Osteoblast (primary cell): ENCODE measurements around the gene UBTD1. TPM values are rescaled to one million over a fixed set of nuclear protein-coding genes. Genes with fewer than 3 reads are reported as not detected.
"Not testable (repeated sequence)": the region's sequence is repeated elsewhere in the genome, so short reads cannot be mapped to it uniquely, and the experiment has no call there.

Source experiments
- DNase-seq: peaks from one replicate; pipeline ENCODE4 v3.0.0; 2011; ENCODE audit warnings: low spot score, mixed read lengths; ENCODE audit not compliant: insufficient read length; ENCODE audit errors: missing footprints
- H2AFZ ChIP-seq: 2 replicates; pipeline ENCODE4 v1.6.0; 2011; ENCODE audit warnings: mild to moderate bottlenecking, low read length
- H3K27ac ChIP-seq: 2 replicates; pipeline ENCODE4 v1.5.1; 2011; ENCODE audit warnings: mild to moderate bottlenecking, low read depth, low read length, moderate library complexity
- H3K27me3 ChIP-seq: 2 replicates; pipeline ENCODE4 v1.6.0; 2012; ENCODE audit warnings: mild to moderate bottlenecking, control low read depth, inconsistent platforms, low read length, moderate library complexity; ENCODE audit not compliant: insufficient read depth
- H3K36me3 ChIP-seq: 2 replicates; pipeline ENCODE4 v1.5.1; 2011; ENCODE audit warnings: mild to moderate bottlenecking, low read length, control low read depth, moderate library complexity; ENCODE audit not compliant: insufficient read depth
- H3K4me1 ChIP-seq: 2 replicates; pipeline ENCODE4 v1.5.1; 2011; ENCODE audit warnings: mild to moderate bottlenecking, low read length, control low read depth, moderate library complexity; ENCODE audit not compliant: insufficient read depth
- H3K4me2 ChIP-seq: 2 replicates; pipeline ENCODE4 v1.6.0; 2011; ENCODE audit warnings: mild to moderate bottlenecking, low read length; ENCODE audit not compliant: insufficient read depth
- H3K4me3 ChIP-seq: fragments of 200-600 bp; sonication (generic); 3 replicates; pipeline ENCODE4 v1.5.1; 2012; ENCODE audit warnings: mild to moderate bottlenecking, low read length, inconsistent platforms; ENCODE audit not compliant: insufficient read depth
- H3K79me2 ChIP-seq: 2 replicates; pipeline ENCODE4 v1.6.0; 2012; ENCODE audit warnings: mild to moderate bottlenecking, low read length, control low read depth, inconsistent platforms; ENCODE audit not compliant: insufficient read depth
- H3K9me3 ChIP-seq: 2 replicates; pipeline ENCODE4 v1.5.1; 2011; ENCODE audit warnings: low read depth, low read length, control low read depth
- H4K20me1 ChIP-seq: 2 replicates; pipeline ENCODE4 v1.6.0; 2012; ENCODE audit warnings: mild to moderate bottlenecking, low read length, control low read depth; ENCODE audit not compliant: insufficient read depth
- CTCF ChIP-seq: IDR thresholded peaks from 2 replicates; pipeline ENCODE4 v1.5.1; 2011; ENCODE audit warnings: mild to moderate bottlenecking, low read depth, low read length, moderate library complexity; ENCODE audit errors: extremely low read depth
- total RNA-seq: library from RNA; depleted of rRNA; stranded (reverse); fragments of >200 nt; gene quantifications from 2 replicates; pipeline ENCODE4 v1.2.3, GENCODE V29; 2012

Gene UBTD1
- total RNA-seq, 1 donor, result 29.0 TPM

GRCh38 chr10:97522071-97522470, 23.3 kb downstream of the UBTD1 start:
- Histone ChIP-seq H3K9me3 (no peaks in the 10 kb centered on the region), H3K4me1 (peaks cover 15% of the 10 kb centered on the region), H2AFZ (no peak overlapping the region), H4K20me1 (peaks cover 83% of the 10 kb centered on the region), H3K27ac (no peak overlapping the region), H3K36me3 (no peaks in the 10 kb centered on the region), H3K4me2 (no peak overlapping the region), H3K79me2 (peaks cover 87% of the 10 kb centered on the region), H3K27me3 (no peaks in the 10 kb centered on the region), H3K4me3 (no peak overlapping the region)
- TF ChIP-seq CTCF, result no peak
- no peak for DNase-seq

- no peak for TF ChIP-seq CTCF
- H3K4me1 ChIP-seq, result peaks cover 15% of the 10 kb centered on the region
- no peaks in the 10 kb centered on the region for H3K36me3 ChIP-seq
- H3K9me3 ChIP-seq, result no peaks in the 10 kb centered on the region
- no peak overlapping the region for H3K4me3 ChIP-seq
- H3K79me2 ChIP-seq, result peaks cover 78% of the 10 kb centered on the region
- no peaks in the 10 kb centered on the region for H3K27me3 ChIP-seq
- peaks cover 74% of the 10 kb centered on the region for H4K20me1 ChIP-seq
- H3K27ac ChIP-seq, result no peak overlapping the region
- H3K4me2 ChIP-seq, result no peak overlapping the region
- no peak overlapping the region for H2AFZ ChIP-seq
- DNase-seq, result peak; percentile 54
These were observed 24.2 kb downstream of the UBTD1 start for GRCh38 chr10:97522937-97523336.

GRCh38 chr10:97525086-97525485, 26.4 kb downstream of the UBTD1 start:
- H3K4me2 ChIP-seq, result no peak overlapping the region
- H3K27me3 ChIP-seq, result no peaks in the 10 kb centered on the region
- TF ChIP-seq CTCF, result no peak
- DNase-seq, result no peak
- no peaks in the 10 kb centered on the region for H3K4me1 ChIP-seq
- H4K20me1 ChIP-seq, result peaks cover 58% of the 10 kb centered on the region
- no peak overlapping the region for H3K27ac ChIP-seq
- H2AFZ ChIP-seq, result no peak overlapping the region
- H3K79me2 ChIP-seq, result peaks cover 62% of the 10 kb centered on the region
- no peaks in the 10 kb centered on the region for H3K9me3 ChIP-seq
- H3K4me3 ChIP-seq, result no peak overlapping the region
- H3K36me3 ChIP-seq, result no peaks in the 10 kb centered on the region

GRCh38 chr10:97525683-97526110, 27.0 kb downstream of the UBTD1 start:
- no peak overlapping the region for H3K27ac ChIP-seq
- H3K4me3 ChIP-seq, result no peak overlapping the region
- peaks cover 56% of the 10 kb centered on the region for H3K79me2 ChIP-seq
- H3K36me3 ChIP-seq, result no peaks in the 10 kb centered on the region
- H4K20me1 ChIP-seq, result peaks cover 54% of the 10 kb centered on the region
- no peaks in the 10 kb centered on the region for H3K27me3 ChIP-seq
- H3K4me2 ChIP-seq, result no peak overlapping the region
- H3K4me1 ChIP-seq, result no peaks in the 10 kb centered on the region
- DNase-seq, result no peak
- TF ChIP-seq CTCF, result no peak
- no peak overlapping the region for H2AFZ ChIP-seq
- no peaks in the 10 kb centered on the region for H3K9me3 ChIP-seq

GRCh38 chr10:97528876-97529275, 30.2 kb downstream of the UBTD1 start:
- H4K20me1 ChIP-seq, result peaks cover 37% of the 10 kb centered on the region
- peaks cover 12% of the 10 kb centered on the region for H3K4me1 ChIP-seq
- peaks cover 33% of the 10 kb centered on the region for H3K79me2 ChIP-seq
- DNase-seq, H2AFZ ChIP-seq, H3K36me3 ChIP-seq, H3K4me3 ChIP-seq, H3K4me2 ChIP-seq, H3K27ac ChIP-seq, H3K9me3 ChIP-seq, H3K27me3 ChIP-seq: not testable (repeated sequence)
